Right atrium auricular region (tissue), 2 donors: ENCODE measurements around the gene TUBB1. TPM values are rescaled to one million over a fixed set of nuclear protein-coding genes. Genes with fewer than 3 reads are reported as not detected.
A peak's percentile ranks its signal among the peaks of the same experiment; 100 is the strongest.
"Not testable (repeated sequence)": the region's sequence is repeated elsewhere in the genome, so short reads cannot be mapped to it uniquely, and the experiment has no call there.

Experiments
- DNase-seq: peaks from one replicate; pipeline ENCODE4 v3.0.0-alpha.2; 2019; ENCODE audit warnings: low spot score
- H3K27ac ChIP-seq, 2 donors: fragments of 200-600 bp; sonication (generic); 1 replicate in 1 of 2; 2 replicates in 1 of 2; pipeline ENCODE4 v1.5.1; 2016 to 2019
- H3K27me3 ChIP-seq, 2 donors: fragments of 200-600 bp; sonication (generic); one replicate each; pipeline versions ENCODE4 v1.5.1 to v1.6.0; 2017 to 2019
- H3K36me3 ChIP-seq: fragments of 200-600 bp; sonication (generic); one replicate; pipeline ENCODE4 v1.5.1; 2016
- H3K4me1 ChIP-seq, 2 donors: fragments of 200-600 bp; sonication (generic); one replicate each; pipeline versions ENCODE4 v1.5.1 to v1.6.0; 2017 to 2019
- H3K4me3 ChIP-seq, 2 donors: fragments of 200-600 bp; sonication (generic); 1 replicate in 1 of 2; 2 replicates in 1 of 2; pipeline ENCODE4 v1.5.1; 2017 to 2019; ENCODE audit warnings: mild to moderate bottlenecking in 1 of 2, moderate library complexity in 1 of 2
- H3K9me3 ChIP-seq, 2 donors: fragments of 200-600 bp; sonication (generic); one replicate each; pipeline ENCODE4 v1.5.1; 2019
- total RNA-seq, 2 donors: library from RNA; depleted of rRNA; stranded (reverse); fragments of >200 nt; gene quantifications; one replicate each; pipeline ENCODE4 v1.1.0, GENCODE V29; 2016
- TF ChIP-seq, protein P1 (sequence below), 2 donors: fragments of 200-600 bp; sonication (generic); IDR thresholded peaks; one replicate each; pipeline ENCODE4 v1.5.1; 2019; ENCODE audit warnings: antibody characterized with exemption in 2 of 2

TUBB1 gene
- total RNA-seq, 2 donors from 2014 or later, result 0.19 to 0.35 TPM

DNA sequence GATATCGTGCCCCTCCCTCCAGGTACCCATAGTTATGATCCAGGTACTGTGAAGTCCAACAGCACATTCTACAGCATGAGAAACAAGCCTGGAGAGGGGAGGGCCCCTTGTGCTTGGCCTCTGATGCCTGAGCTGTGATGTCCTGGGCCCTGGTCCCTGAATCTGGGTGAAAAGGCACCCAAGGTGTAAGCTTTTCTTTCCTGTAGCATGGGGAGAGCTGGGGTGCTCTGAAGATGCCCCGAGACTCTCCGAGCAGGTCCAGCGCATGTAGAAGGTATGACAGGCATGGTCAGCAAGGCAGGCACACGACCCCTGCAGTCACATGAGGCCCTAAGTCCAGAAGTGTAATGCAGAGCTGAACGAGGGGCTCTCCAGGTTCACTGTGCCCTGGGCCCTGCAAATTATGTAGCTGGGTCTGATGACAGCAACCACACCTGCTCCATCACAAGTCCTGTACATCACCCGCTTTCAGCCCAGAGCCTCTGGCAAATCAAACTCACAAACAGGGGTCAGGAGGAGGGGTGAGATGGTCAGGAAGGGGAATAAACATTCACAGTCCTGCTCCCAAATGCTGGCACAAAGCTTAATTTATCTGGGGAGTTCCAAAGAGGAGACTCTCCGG, 10.4 kb upstream of the TUBB1 start:
- Histone ChIP-seq H3K4me1 (peaks cover 0 to 69% of the 10 kb centered on the region in 2 donors), H3K4me3 (no peak overlapping the region), H3K27me3 (no peaks in the 10 kb centered on the region), H3K36me3 (peaks cover 7% of the 10 kb centered on the region), H3K9me3 (no peaks in the 10 kb centered on the region), H3K27ac (no peak overlapping the region)
- TF ChIP-seq, protein P1, sequence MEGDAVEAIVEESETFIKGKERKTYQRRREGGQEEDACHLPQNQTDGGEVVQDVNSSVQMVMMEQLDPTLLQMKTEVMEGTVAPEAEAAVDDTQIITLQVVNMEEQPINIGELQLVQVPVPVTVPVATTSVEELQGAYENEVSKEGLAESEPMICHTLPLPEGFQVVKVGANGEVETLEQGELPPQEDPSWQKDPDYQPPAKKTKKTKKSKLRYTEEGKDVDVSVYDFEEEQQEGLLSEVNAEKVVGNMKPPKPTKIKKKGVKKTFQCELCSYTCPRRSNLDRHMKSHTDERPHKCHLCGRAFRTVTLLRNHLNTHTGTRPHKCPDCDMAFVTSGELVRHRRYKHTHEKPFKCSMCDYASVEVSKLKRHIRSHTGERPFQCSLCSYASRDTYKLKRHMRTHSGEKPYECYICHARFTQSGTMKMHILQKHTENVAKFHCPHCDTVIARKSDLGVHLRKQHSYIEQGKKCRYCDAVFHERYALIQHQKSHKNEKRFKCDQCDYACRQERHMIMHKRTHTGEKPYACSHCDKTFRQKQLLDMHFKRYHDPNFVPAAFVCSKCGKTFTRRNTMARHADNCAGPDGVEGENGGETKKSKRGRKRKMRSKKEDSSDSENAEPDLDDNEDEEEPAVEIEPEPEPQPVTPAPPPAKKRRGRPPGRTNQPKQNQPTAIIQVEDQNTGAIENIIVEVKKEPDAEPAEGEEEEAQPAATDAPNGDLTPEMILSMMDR (IDR thresholded peaks at IDR 0.05), result no peak
- DNase-seq, result no peak

DNA sequence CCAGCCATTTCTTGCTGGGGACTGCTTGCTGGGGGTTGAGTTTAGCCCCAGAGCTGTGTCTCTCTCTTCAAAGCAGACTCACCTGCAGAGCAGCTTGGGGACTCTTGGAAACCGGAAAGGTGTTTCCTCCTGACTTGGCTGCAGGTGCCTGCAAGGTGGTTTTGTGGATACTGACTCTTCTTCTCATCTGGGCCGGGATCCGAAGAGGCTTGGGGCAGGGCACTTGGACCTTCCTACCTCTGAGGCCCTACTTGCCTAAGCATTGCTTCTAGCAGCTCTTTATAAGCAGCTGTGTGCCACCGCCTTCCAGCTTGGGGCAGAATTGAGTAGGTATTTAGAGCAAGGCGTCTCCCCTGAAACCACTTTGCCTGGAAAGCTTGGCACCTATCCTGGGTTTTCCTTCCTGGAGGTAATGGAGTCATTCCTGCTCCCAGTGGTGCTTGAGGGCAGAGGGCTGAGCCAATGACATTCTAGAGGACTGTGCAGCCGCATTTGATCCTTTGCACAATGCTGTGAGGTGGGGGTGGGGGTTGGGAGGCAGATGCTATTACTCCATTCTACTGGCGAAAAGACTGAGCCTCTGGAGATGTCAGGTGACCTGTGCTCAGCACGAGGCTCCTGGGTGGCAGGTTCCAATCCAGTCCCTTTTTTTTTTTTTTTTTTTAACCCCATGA, 8.8 kb upstream of the TUBB1 start:
- peak; percentile 52 for DNase-seq
- peak overlapping the region; percentile 20 to 41 for H3K27ac ChIP-seq
- no peaks in the 10 kb centered on the region for H3K9me3 ChIP-seq
- no peak overlapping the region for H3K4me3 ChIP-seq
- H3K4me1 ChIP-seq, result peaks cover 0 to 69% of the 10 kb centered on the region in 2 donors
- H3K36me3 ChIP-seq, result no peaks in the 10 kb centered on the region
- TF ChIP-seq, protein P1 (IDR thresholded peaks at IDR 0.05), result no peak
- no peaks in the 10 kb centered on the region for H3K27me3 ChIP-seq

DNA sequence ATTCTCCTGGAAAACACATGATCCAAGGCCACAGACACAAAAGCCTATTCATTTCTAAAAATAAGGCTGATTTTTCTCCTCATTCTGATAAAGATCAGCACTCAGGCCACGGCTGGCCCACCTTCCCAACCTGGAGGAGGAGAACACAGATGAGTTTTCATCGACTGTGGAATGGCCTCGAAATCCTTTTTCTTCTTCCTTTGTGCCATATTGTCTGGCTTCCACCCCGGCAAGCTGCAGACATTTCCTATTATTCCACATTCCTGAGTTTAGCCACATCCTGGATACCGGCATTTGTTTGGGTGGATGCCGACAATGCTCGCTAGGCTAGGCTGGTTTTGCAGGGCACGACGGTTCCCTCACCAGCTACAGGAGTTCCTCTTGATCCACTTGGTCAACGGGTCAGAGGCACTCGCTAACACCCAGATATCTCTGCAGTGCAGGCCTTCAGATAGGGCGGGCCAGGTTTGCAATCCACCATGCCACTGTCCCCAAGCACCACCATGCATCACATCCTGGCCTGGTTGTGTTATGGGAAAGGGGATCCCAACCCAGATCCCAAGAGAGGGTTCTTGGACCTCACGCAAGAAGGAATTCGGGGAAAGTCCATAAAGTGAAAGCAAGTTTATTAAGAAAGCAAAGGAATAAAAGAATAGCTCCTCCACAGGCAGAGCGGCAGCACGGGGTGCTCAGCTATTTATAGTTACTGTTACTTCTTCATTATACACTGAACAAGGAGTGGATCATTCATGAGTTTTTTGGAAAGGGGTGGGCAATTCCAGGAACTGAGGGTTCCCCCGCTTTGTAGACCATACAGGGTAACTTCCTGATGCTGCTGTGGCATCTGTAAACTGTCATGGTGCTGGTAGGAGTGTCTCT, 8.0 kb upstream of the TUBB1 start:
- TF ChIP-seq, protein P1 (IDR thresholded peaks at IDR 0.05), result no peak
- Histone ChIP-seq H3K4me1 (peaks cover 0 to 64% of the 10 kb centered on the region in 2 donors), H3K9me3 (no peaks in the 10 kb centered on the region), H3K27ac (peak overlapping the region; percentile 20 to 41), H3K27me3 (no peaks in the 10 kb centered on the region), H3K36me3 (no peaks in the 10 kb centered on the region), H3K4me3 (no peak overlapping the region)
- DNase-seq, result peak; percentile 70

DNA sequence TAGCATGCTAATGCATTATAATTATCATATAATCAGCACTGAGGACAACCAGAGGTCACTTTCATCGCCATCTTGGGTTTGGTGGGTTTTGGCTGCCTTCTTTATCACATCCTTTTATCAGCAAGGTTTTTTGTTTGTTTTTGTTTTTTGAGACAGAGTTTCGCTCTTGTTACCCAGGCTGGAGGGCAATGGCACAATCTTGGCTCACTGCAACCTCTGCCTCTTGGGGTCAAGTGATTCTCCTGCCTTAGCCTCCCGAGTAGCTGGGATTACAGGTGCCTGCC, 7.4 kb upstream of the TUBB1 start:
- peaks cover 0 to 65% of the 10 kb centered on the region in 2 donors for H3K4me1 ChIP-seq
- DNase-seq, result peak; percentile 21
- H3K27ac ChIP-seq, H3K9me3 ChIP-seq, H3K36me3 ChIP-seq, H3K27me3 ChIP-seq, H3K4me3 ChIP-seq: not testable (repeated sequence)

DNA sequence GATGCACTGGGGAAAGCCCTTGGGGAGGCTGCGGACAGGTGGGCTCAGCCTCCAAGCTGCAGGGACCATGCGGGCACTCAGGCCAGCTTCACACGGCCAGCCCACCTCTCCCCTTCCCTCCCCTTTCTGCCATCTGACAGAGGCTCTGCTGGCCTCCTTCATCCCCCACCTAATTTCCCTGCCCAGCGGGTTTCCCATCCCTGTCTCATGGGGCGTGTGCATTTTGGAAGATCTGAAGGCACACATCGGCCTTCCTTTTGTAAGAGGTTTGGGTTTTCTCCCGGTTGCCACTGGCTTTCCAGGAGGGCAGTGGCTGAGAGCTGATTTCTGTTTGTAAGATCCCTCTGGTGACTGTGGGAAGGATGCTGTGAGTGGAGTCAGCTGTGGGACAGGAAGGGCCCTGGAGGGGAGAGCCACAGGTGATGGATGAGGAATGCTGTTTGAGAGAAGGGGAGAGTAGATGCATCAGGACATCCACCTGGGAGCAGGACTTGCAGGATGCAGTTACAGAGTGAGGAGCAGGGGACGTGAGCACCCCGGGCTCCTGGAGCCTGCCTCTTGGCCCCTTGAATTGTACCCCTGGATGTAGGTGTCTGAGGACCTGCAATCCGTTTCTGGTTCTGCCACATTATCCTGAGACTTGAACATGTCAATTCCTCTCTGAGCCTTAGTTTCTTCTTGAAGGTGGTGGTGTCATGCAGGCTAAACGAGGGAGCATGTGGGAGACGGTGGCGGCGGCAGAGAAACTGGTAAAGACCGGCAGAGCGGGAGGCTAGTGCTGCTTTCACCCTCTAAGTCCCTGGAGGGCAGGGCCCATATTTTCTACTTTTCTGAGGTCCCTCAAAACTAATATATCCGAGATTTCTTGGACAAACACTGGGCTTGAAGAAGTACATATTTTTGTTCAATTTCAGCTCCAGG, 5.9 kb upstream of the TUBB1 start:
- TF ChIP-seq, protein P1 (IDR thresholded peaks at IDR 0.05), result no peak
- Histone ChIP-seq H3K36me3 (no peaks in the 10 kb centered on the region), H3K4me3 (no peak overlapping the region), H3K4me1 (peaks cover 0 to 68% of the 10 kb centered on the region in 2 donors), H3K27ac (no peak overlapping the region), H3K27me3 (no peaks in the 10 kb centered on the region), H3K9me3 (no peaks in the 10 kb centered on the region)
- DNase-seq, result peak; percentile 30
